KMS-11 (cell line): ENCODE results near the gene IGFBP5.

ENCODE experiments used
- H2AFZ ChIP-seq: fragments of 200-600 bp; sonication (generic); 2 replicates; pipeline ENCODE4 v1.6.1; 2016; ENCODE audit warnings: antibody characterized with exemption, mixed run types, low read depth
- H3K27ac ChIP-seq: fragments of 200-600 bp; sonication (generic); 2 replicates; pipeline ENCODE4 v1.6.1; 2016; ENCODE audit warnings: mild to moderate bottlenecking, mixed run types
- H3K27me3 ChIP-seq: fragments of 200-600 bp; sonication (generic); 2 replicates; pipeline ENCODE4 v1.6.1; 2017; ENCODE audit warnings: mild to moderate bottlenecking, low read depth, mixed run types, moderate library complexity; ENCODE audit not compliant: insufficient read depth
- H3K36me3 ChIP-seq: fragments of 200-600 bp; sonication (generic); 2 replicates; pipeline ENCODE4 v1.6.1; 2017; ENCODE audit warnings: mild to moderate bottlenecking, mixed run types; ENCODE audit not compliant: insufficient read depth
- H3K4me1 ChIP-seq: fragments of 200-600 bp; sonication (generic); 2 replicates; pipeline ENCODE4 v1.6.1; 2016; ENCODE audit warnings: mild to moderate bottlenecking, low read depth, mixed run types; ENCODE audit not compliant: poor library complexity, severe bottlenecking
- H3K4me2 ChIP-seq: fragments of 200-600 bp; sonication (generic); 2 replicates; pipeline ENCODE4 v1.7.0; 2016; ENCODE audit warnings: mild to moderate bottlenecking, mixed run types
- H3K4me3 ChIP-seq: fragments of 200-600 bp; sonication (generic); IDR thresholded peaks from 2 replicates; pipeline ENCODE4 v1.6.1; 2017; ENCODE audit warnings: low read depth, low read length, mixed read lengths; ENCODE audit not compliant: insufficient read depth
- H3K79me2 ChIP-seq: fragments of 200-600 bp; sonication (generic); 2 replicates; pipeline ENCODE4 v1.6.1; 2016; ENCODE audit warnings: low read depth, mixed run types; ENCODE audit not compliant: insufficient read depth
- H3K9ac ChIP-seq: fragments of 200-600 bp; sonication (generic); 2 replicates; pipeline ENCODE4 v1.6.1; 2016; ENCODE audit warnings: mild to moderate bottlenecking, mixed run types
- H4K20me1 ChIP-seq: fragments of 200-600 bp; sonication (generic); 2 replicates; pipeline ENCODE4 v1.6.1; 2016; ENCODE audit warnings: mild to moderate bottlenecking, mixed run types; ENCODE audit not compliant: insufficient read depth
- TF ChIP-seq, protein P1 (sequence below): fragments of 200-600 bp; sonication (generic); conservative IDR thresholded peaks from 2 replicates; pipeline ENCODE4 v1.6.1; 2017; ENCODE audit warnings: low read depth, mild to moderate bottlenecking, antibody characterized with exemption, low read length, moderate library complexity, mixed read lengths

Gene IGFBP5

DNA sequence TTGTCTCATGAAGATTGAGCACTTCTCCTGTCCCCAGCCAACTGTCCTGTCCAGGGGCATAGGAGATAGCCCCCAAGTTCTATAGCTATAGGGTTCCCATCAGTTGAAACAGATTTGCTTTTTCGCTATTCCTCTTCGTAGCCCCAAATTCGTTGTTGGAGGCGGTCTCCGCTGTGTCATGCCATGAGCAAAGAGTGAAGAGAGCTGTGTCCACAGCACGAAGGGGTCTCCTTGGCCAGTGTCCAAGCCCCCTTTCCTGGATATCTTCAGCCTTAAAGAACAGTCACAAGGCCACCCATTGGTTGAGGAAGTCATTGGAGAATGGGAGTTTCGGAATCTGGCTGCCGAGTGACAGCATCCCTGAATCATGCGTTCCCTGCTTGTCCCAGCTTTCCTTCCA is 21.0 kb downstream of the IGFBP5 start:
- Histone ChIP-seq H3K4me3 (no peak overlapping the region), H2AFZ (no peak overlapping the region), H3K27me3 (no peaks in the 10 kb centered on the region), H3K4me1 (no peaks in the 10 kb centered on the region), H3K79me2 (no peaks in the 10 kb centered on the region), H4K20me1 (no peaks in the 10 kb centered on the region), H3K4me2 (no peak overlapping the region), H3K9ac (no peak overlapping the region), H3K36me3 (no peaks in the 10 kb centered on the region), H3K27ac (no peak overlapping the region)
- TF ChIP-seq, protein P1, sequence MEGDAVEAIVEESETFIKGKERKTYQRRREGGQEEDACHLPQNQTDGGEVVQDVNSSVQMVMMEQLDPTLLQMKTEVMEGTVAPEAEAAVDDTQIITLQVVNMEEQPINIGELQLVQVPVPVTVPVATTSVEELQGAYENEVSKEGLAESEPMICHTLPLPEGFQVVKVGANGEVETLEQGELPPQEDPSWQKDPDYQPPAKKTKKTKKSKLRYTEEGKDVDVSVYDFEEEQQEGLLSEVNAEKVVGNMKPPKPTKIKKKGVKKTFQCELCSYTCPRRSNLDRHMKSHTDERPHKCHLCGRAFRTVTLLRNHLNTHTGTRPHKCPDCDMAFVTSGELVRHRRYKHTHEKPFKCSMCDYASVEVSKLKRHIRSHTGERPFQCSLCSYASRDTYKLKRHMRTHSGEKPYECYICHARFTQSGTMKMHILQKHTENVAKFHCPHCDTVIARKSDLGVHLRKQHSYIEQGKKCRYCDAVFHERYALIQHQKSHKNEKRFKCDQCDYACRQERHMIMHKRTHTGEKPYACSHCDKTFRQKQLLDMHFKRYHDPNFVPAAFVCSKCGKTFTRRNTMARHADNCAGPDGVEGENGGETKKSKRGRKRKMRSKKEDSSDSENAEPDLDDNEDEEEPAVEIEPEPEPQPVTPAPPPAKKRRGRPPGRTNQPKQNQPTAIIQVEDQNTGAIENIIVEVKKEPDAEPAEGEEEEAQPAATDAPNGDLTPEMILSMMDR: no peak

GRCh38 chr2:216673609-216674008 is 21.7 kb downstream of the IGFBP5 start:
- Histone ChIP-seq H3K4me1 (no peaks in the 10 kb centered on the region), H3K4me3 (no peak overlapping the region), H3K4me2 (no peak overlapping the region), H3K79me2 (no peaks in the 10 kb centered on the region), H3K27ac (no peak overlapping the region), H3K36me3 (no peaks in the 10 kb centered on the region), H4K20me1 (no peaks in the 10 kb centered on the region), H3K27me3 (no peaks in the 10 kb centered on the region), H2AFZ (no peak overlapping the region), H3K9ac (no peak overlapping the region)
- TF ChIP-seq, protein P1: no peak

- no peak overlapping the region for H3K9ac ChIP-seq
- no peaks in the 10 kb centered on the region for H3K79me2 ChIP-seq
Observed at GRCh38 chr2:216673021-216673420, 22.3 kb downstream of the IGFBP5 start.

DNA sequence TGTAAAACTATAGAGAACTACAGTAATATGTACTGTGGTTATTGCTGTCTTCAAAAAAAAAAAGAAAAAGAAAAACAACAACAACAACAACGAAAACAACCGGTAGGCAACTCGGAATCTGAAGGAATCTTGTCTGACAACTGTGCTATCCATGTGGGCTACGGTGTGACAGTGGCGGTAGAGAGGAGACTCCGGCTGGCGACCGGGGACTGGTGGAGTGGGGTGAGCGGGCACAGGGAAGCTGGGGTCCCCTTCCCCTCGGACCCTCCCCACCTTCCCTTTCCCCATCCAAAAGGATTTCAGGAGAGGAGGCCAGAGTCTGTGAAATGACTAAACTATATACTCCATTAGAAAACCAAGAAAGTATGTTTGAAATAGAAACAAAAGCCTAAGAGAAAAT is 22.9 kb downstream of the IGFBP5 start:
- Histone ChIP-seq H3K9ac (no peak overlapping the region), H3K79me2 (no peaks in the 10 kb centered on the region), H3K4me1 (no peaks in the 10 kb centered on the region), H4K20me1 (no peaks in the 10 kb centered on the region), H3K36me3 (no peaks in the 10 kb centered on the region), H3K27me3 (no peaks in the 10 kb centered on the region), H3K4me3 (no peak overlapping the region), H3K4me2 (no peak overlapping the region), H2AFZ (no peak overlapping the region), H3K27ac (no peak overlapping the region)
- TF ChIP-seq, protein P1: no peak

More at GRCh38 chr2:216673021-216673420, 22.3 kb downstream of the IGFBP5 start:
- Histone ChIP-seq H3K27me3 (no peaks in the 10 kb centered on the region), H3K4me1 (no peaks in the 10 kb centered on the region), H4K20me1 (no peaks in the 10 kb centered on the region), H2AFZ (no peak overlapping the region), H3K27ac (no peak overlapping the region), H3K36me3 (no peaks in the 10 kb centered on the region), H3K4me3 (no peak overlapping the region), H3K4me2 (no peak overlapping the region)
- TF ChIP-seq, protein P1: no peak
